Heart left ventricle (tissue), 16 donors: Measurements from ENCODE around the gene KRT32. TPM values are rescaled to one million over a fixed set of nuclear protein-coding genes. Genes with fewer than 3 reads are reported as not detected.

Experiments
- ATAC-seq, 4 donors: fragments of 200-7000 bp; cut with Tn5 transposase; one replicate each; pipeline ENCODE4 v1.9.1; 2020 to 2022; ENCODE audit warnings: moderate library complexity in 4 of 4, mild to moderate bottlenecking in 3 of 4, moderate number of reproducible peaks in 1 of 4
- DNase-seq, 5 donors: peaks; one replicate each; pipeline ENCODE4 v3.0.0-alpha.2; 2020
- H3K27ac ChIP-seq, 12 donors: fragments of 200-600 bp; sonication (generic) in 4 of 12; one replicate each; pipeline versions ENCODE4 v1.5.0 to v1.8.0; 2016 to 2022; ENCODE audit warnings: mild to moderate bottlenecking in 2 of 12
- H3K27me3 ChIP-seq, 9 donors: fragments of 200-600 bp; sonication (generic) in 2 of 9; one replicate each; pipeline versions ENCODE4 v1.5.1 to v1.8.0; 2016 to 2022; ENCODE audit warnings: mild to moderate bottlenecking in 3 of 9
- H3K36me3 ChIP-seq, 9 donors: fragments of 200-600 bp; sonication (generic) in 2 of 9; one replicate each; pipeline versions ENCODE4 v1.5.0 to v1.8.0; 2018 to 2022; ENCODE audit warnings: mild to moderate bottlenecking in 2 of 9
- H3K4me1 ChIP-seq, 12 donors: fragments of 200-600 bp; sonication (generic) in 4 of 12; one replicate each; pipeline versions ENCODE4 v1.5.0 to v1.8.0; 2016 to 2022; ENCODE audit warnings: mild to moderate bottlenecking in 3 of 12
- H3K4me3 ChIP-seq, 12 donors: fragments of 200-600 bp; sonication (generic) in 4 of 12; one replicate each; pipeline versions ENCODE4 v1.5.0 to v1.8.0; 2017 to 2022; ENCODE audit warnings: mild to moderate bottlenecking in 9 of 12, moderate library complexity in 4 of 12
- H3K9me3 ChIP-seq, 12 donors: fragments of 200-600 bp; sonication (generic) in 4 of 12; one replicate each; pipeline versions ENCODE4 v1.5.0 to v1.8.0; 2016 to 2022; ENCODE audit warnings: mild to moderate bottlenecking in 1 of 12
- POLR2A ChIP-seq, 2 donors: fragments of 450-650 bp; IDR thresholded peaks; one replicate each; pipeline ENCODE4 v1.6.1; 2017; ENCODE audit warnings: antibody characterized with exemption in 2 of 2, mild to moderate bottlenecking in 2 of 2, moderate library complexity in 2 of 2
- WGBS, 4 donors: extraction: QIAGEN DNeasy Blood & Tissue Kit in 2 of 4; methylation state at CpG; one replicate each; pipeline versions ENCODE4 v1.1.5 to v1.1.7; 2013 to 2018; 5-methylcytosine and 5-hydroxymethylcytosine counted together
- intact Hi-C, 10 donors: fragments of 100-400 bp; cut with DNase I; formaldehyde crosslinking; loops; one replicate each; pipeline versions ENCODE4 v1.11.1 to v1.14.2; 2022
- polyA plus RNA-seq, 2 donors: library from polyadenylated mRNA; stranded (reverse); fragments of 200-250 nt; gene quantifications; one replicate each; pipeline ENCODE4 v1.2.3, GENCODE V29; 2013
- total RNA-seq, 9 donors: library from RNA; depleted of rRNA in 2 of 9; stranded (reverse); fragments of >200 nt in 2 of 9; fragmentation: NEBNext Ultra II Directional in 3 of 9; extraction: Animal tissue kit (Norgen Biotek cat#: 25700) in 3 of 9; gene quantifications; one replicate each; pipeline versions ENCODE4 v1.1.0 to v1.2.4, GENCODE V29; 2016 to 2023
- TF ChIP-seq, protein P1 (sequence below), 12 donors: fragments of 200-600 bp; sonication (generic) in 4 of 12; IDR thresholded peaks; one replicate each; pipeline versions ENCODE4 v1.5.0 to v1.8.0; 2018 to 2022; ENCODE audit warnings: antibody characterized with exemption in 12 of 12, mild to moderate bottlenecking in 5 of 12
- donor health status: ischemic (EF 13 %, LVEDD 7.1; RV severe dilation, severe dysfunction).
- donor health status: healthy with polysubstance abuse.
- donor health status: DM: no; HTN: yes; CAD: no.
- donor health status: DM: no; HTN: no; CAD: no.
- donor health status: ischemic (EF 25% LVEDD 6.9; RV normal size, moderate dysfunction).
- donor health status: ischemic (EF 25% LVEDD 5.7; RV mildly dilated, moderate dysfunction).
- donor health status: healthy.
- donor health status: DM: yes; HTN: yes; CAD: no.
- donor health status: ischemic (EF 35%, LVEDD 5.7; RV mildly dilated, moderate dysfunction).
- donor health status: nonischemic (EF 11% LVEDD 7.7; RV severe dilation, severe dysfunction).
- donor health status: DM: yes; HTN: yes; CAD: no.
- donor health status: PGD.
- donor health status: ischemic (EF 29% LVEDD 5.4; RV normal size, mild dysfunction).
- donor health status: nonischemic (EF 23%, LVEDD 6.1; RV moderate dilation, normal function).

Gene KRT32
- total and polyA plus RNA-seq, 11 donors = 0.16 to 0.27 (median 0.21) TPM; not detected in 7

DNA sequence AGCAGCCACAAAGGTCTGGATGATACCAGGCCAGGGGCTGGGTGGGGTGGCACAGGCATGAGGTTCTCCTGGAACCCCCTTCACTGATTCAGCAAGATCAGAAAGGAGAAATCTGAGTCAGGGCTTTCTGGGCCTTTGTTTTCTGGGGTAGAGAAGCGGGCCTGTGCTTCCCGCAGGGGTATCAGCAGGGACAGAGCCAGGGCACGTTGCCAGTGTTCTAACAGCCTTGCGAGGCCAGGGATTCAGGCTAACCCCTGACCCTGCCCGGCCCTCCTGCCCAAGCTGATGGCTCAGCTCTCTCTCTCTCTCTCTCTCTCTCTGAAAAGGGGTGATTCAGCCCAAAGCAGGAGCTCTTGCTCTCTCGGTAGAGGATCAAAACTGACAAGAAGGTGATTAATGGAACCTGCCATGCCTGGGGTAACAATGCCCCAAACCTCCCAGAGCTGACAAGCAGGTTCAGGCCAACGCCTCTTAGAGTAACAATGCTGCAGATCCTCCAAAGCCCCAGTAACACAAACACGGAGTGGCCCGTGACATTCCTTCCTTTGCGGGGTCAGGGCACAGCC lies 40.2 kb upstream of the KRT32 start:
- Histone ChIP-seq H3K36me3 (no peaks in the 10 kb centered on the region), H3K9me3 (no peaks in the 10 kb centered on the region), H3K27ac (no peak overlapping the region), H3K4me1 (no peaks in the 10 kb centered on the region), H3K27me3 (peaks cover 0 to 15% (median 4%) of the 10 kb centered on the region in 9 donors), H3K4me3 (no peak overlapping the region)
- intact Hi-C loops = no loop called here
- ATAC-seq = no peak
- TF ChIP-seq, protein P1, sequence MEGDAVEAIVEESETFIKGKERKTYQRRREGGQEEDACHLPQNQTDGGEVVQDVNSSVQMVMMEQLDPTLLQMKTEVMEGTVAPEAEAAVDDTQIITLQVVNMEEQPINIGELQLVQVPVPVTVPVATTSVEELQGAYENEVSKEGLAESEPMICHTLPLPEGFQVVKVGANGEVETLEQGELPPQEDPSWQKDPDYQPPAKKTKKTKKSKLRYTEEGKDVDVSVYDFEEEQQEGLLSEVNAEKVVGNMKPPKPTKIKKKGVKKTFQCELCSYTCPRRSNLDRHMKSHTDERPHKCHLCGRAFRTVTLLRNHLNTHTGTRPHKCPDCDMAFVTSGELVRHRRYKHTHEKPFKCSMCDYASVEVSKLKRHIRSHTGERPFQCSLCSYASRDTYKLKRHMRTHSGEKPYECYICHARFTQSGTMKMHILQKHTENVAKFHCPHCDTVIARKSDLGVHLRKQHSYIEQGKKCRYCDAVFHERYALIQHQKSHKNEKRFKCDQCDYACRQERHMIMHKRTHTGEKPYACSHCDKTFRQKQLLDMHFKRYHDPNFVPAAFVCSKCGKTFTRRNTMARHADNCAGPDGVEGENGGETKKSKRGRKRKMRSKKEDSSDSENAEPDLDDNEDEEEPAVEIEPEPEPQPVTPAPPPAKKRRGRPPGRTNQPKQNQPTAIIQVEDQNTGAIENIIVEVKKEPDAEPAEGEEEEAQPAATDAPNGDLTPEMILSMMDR (IDR thresholded peaks at IDR 0.05) = no peak
- TF ChIP-seq POLR2A (IDR thresholded peaks at IDR 0.05) = no peak
- WGBS, 4 donors = 13 to 61% (median 47%) methylated on average over 4 to 10 of the region's 10 CpGs
- no peak for DNase-seq

DNA sequence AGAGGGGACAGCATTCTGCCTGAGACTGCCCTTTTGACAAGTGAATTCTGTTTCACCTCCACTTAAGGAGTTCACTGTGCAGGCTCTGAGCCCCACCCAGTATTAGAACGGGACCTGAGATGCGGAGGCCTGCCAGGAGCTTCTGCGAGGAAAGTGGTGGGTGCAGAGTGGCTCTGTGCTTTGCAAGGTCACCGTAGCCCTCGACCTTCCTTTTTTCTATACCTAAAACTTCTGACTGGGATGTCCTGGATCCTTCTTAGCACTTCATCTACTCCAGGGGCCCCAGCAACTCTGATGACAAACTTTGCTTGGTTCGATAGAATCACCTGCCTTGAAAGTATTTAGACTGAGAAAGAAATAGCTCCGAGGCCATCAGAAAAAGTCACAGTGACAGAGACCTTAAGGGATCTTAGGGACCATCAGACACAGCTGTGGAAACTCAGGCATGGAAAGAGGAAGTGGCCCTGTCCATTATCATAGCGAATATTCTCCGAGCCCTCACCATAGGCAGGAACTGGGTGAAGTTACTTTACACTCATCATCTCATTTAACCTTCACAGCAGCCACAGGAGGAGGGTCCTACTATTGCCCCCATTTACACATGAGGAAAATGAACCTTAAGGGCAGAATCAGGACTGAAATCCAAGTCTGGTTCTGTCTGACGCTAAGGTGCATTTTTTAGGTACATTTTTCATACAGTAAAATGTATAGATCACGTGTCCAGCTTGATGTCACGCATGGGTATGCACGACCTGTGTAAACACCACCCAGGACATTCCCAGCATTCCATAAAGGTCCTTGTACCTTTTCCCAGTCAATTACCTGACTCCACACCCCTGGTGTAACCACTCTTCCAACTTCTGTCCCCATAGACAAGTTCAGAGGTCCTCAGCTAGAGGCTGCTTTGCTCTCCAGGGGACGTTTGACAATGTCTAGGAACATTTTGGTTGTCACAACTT lies 38.9 kb upstream of the KRT32 start:
- Histone ChIP-seq H3K4me1 (no peaks in the 10 kb centered on the region), H3K27me3 (peaks cover 0 to 15% (median 0%) of the 10 kb centered on the region in 9 donors), H3K36me3 (no peaks in the 10 kb centered on the region), H3K9me3 (no peaks in the 10 kb centered on the region), H3K27ac (no peak overlapping the region), H3K4me3 (no peak overlapping the region)
- no peak for DNase-seq
- no peak for ATAC-seq
- 77 to 79% (median 78%) methylated on average over 14 of the region's 14 CpGs for WGBS, 4 donors
- intact Hi-C loops = no loop called here
- TF ChIP-seq, protein P1 (IDR thresholded peaks at IDR 0.05) = no peak
- no peak for TF ChIP-seq POLR2A (IDR thresholded peaks at IDR 0.05)

DNA sequence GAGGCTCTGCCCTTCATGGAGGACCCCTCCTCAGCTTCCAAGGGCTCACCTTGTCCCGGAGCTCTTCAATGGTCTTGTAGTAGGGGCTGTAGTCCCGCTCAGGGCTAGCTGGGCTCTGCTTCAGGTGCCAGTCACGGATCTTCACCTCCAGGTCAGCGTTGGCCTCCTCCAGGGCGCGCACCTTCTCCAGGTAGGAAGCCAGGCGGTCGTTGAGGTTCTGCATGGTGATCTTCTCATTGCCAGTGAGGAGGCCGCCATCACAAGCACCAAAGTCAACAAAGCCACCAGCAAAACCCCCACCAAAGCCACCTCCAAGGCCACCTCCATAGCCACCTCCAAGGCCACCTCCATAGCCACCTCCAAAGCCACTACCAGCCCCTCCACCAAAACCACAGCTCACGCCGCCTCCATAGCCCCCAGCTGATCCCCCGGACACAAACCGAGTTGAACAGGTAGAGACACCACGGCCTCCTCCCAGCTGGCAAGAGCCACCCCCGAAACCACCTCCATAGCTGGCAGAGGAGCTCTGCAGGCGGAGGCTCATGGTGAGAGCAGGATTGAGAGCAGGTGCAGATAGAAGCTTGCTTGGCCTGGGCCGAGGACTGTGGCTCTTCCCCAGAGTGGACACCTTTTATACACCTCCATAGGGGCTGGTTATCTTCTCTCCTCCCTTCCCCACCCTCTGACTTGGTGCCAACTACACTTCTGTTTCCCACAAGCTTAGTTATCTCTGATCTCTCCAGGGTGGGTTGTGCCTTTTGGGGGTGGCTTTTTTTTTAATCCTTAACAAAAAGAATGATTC lies 38.0 kb upstream of the KRT32 start, which contains the start of gene KRT13:
KRT13 (minus strand) TSS at position 606 of the 802 bp plus-strand sequence; CDS start at position 544, 62 bp downstream.
- DNase-seq (no peak), ATAC-seq (no peak)
- TF ChIP-seq POLR2A (IDR thresholded peaks at IDR 0.05) = no peak
- TF ChIP-seq, protein P1 (IDR thresholded peaks at IDR 0.05) = no peak
- peaks cover 0 to 13% (median 0%) of the 10 kb centered on the region in 9 donors for H3K27me3 ChIP-seq
- no peak within 1 kb of the TSS for H3K4me3 ChIP-seq
- 83 to 90% (median 84%) methylated on average over 16 to 17 of the region's 17 CpGs for WGBS, 4 donors
- intact Hi-C loops = no loop called here
- no peak within 1 kb of the TSS for H3K27ac ChIP-seq
- H3K9me3 ChIP-seq = no peaks in the 10 kb centered on the region
- no peaks in the 10 kb centered on the region for H3K36me3 ChIP-seq
- no peaks in the 10 kb centered on the region for H3K4me1 ChIP-seq
